DMS 273 (cell line): ENCODE results near the gene RAD51AP2.
"Not testable (repeated sequence)": the region's sequence is repeated elsewhere in the genome, so short reads cannot be mapped to it uniquely, and the experiment has no call there.

Experiments used
- DNase-seq: peaks from one replicate; lab custom pipeline; 2025; ENCODE audit not compliant: unreplicated experiment; lab: John Stamatoyannopoulos, UW

Gene RAD51AP2

DNA sequence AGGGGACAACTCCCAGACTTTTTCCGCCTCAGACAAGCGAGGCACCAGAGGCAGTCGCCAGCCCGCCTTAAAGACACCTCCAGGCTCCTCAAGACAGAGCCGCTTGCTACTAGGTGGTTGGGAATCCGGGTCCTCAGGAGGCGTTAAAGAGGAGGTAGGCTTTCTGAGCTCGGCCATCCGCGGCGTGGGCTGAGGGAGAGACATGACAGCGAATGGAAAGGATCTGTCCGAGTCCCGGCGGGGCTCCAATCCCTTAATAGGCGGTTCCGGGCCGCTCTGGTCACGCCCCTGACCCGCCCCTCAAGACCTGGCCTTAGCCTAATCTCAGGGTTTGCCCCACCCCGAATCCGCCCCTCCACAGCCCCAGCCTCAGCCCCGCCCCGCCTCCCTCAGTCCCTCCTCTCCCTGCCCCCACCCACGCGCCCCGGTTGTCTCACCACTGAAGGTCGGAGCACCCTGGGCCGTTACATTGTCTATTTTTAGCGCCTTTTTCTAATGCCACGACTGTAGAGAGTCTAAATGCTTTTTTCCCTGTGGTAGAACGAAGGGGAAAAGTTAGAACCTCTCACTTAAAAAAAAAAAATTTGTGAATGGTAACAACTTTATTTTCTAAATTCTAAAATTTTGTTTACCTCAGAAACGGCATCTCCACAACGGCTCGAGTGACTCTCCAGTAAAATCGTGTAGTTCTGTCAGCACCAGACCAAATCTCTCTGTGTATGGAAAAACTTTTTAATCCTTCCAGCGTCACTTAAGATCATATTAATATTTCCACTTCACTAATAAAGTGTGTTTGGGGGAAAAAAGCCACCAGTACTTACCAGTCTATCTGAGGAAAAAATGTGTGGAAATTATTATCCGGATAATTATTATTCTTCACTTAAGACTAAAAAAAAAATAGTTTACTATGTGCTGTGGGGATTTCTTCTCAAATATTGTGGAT, at the start of gene RAD51AP2:
RAD51AP2 (minus strand) TSS at position 229 of the 943 bp plus-strand sequence; CDS start at position 204, 25 bp downstream.
- peak; percentile 64 for DNase-seq

DNA sequence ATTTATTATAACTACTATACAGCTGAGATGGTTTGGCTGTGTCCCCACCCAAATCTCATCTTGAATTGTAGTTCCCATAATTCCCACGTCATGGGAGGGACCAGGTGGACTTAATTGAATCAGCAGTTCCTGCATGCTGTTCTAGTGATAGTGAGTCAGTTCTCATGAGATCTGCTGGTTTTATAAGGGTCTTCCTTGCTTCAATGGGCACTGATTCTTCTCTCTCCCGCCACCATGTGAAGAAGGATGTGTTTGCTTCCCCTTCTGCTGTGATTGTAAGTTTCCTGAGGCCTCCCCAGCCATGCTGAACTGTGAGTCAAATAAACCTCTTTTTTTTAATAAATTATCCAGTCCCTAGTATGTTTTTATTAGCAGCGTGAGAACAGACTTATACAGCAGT, 47.5 kb upstream of the RAD51AP2 start:
- not testable (repeated sequence) for DNase-seq

DNA sequence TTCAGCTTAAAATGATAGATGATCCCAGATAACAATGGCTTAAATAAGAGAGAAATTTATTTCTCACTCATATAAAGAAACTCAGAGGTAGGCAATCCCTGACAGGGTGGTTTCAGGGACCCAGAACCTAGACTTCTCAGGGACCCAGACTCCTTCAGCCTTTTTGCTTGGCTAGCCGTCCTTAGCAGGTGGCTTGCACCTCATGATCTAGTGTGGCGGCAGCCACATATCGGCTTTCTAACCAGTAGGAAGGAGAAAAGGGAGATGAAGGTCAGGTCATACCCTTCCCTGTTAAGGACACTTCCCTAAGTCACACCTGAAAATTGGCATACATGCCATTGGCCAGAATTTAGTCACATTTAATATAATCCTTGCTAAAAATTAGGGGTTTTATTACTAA, 40.6 kb upstream of the RAD51AP2 start:
- no peak for DNase-seq

GRCh38 chr2:17558053-17558452, 39.8 kb upstream of the RAD51AP2 start:
- DNase-seq, result no peak

DNA sequence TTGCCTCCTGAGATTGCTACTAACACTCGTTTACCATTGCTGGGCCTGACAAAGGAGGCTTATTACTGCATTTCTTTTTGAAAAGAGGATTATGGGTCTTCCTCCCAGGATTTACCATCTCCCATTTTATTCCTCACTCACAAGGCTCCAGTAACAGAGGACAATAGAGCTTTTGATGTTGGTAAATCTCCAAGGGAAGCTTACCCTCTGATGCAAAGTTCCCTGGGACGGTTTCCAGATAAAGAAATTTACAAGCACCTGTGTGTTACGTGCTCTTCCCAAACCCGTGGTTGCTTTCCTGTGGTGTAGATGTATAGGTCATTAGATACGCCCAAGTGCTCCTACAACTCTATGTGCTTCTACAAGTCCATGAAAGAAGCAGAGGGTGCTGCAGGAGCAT, 39.4 kb upstream of the RAD51AP2 start:
- no peak for DNase-seq

DNA sequence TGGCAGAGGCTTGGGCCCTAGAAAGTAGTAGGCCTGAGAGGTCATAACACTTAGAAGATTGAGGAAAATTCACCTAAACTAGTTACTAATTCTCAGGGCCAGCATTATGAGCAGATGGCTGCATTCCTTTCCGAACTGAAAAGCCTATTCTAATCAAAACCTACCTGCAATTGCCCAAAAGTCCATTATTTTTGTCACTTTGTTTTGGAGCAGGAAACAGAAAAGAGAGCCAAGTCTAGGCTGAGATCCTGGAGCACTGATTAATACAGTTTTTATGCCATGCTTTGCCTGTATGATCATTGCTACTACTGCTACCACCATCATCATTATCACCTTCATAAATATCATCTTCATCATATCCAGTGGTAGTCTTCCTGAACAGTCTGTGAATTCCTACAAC, 36.9 kb upstream of the RAD51AP2 start:
- DNase-seq, result no peak

DNA sequence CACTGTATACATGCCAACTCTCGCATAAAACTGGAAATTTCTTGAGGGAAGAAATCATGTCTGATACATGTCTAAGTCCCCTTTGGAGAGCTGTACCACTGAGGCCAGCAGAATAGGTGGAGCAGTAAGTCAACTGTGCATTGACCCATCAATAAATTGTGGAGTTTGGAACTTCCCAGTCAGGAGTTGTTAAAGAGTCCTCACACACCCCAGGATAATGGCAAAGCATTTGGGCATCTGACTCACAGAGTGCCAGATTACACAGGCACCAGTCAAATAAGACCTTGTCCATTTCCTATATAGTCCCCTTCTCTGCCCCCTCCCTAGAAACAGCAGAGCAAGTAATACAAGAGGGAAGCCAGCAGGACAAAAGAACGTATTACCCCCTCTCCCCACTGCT, 32.7 kb upstream of the RAD51AP2 start:
- DNase-seq, result no peak

- no peak for DNase-seq
These were observed 29.5 kb upstream of the RAD51AP2 start for GRCh38 chr2:17547737-17548136.

DNA sequence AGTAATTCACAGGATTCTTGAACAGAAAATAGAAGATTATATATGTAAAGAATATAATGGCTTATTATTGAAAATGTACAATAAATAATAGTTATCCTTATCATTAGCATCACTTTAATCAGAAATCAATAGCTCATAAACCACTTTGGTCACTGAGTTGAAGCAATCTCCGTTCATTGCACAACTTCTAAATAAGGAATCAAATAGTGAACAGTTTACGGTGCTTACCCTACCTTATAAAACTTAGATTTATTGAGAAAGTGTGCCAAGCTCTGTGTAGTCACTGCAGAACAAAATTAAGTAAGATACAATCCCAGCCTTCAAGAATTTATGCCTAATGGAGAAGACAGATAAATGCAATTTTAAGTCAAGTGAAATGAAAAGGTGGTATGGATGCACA, 29.0 kb upstream of the RAD51AP2 start:
- DNase-seq, result no peak

DNA sequence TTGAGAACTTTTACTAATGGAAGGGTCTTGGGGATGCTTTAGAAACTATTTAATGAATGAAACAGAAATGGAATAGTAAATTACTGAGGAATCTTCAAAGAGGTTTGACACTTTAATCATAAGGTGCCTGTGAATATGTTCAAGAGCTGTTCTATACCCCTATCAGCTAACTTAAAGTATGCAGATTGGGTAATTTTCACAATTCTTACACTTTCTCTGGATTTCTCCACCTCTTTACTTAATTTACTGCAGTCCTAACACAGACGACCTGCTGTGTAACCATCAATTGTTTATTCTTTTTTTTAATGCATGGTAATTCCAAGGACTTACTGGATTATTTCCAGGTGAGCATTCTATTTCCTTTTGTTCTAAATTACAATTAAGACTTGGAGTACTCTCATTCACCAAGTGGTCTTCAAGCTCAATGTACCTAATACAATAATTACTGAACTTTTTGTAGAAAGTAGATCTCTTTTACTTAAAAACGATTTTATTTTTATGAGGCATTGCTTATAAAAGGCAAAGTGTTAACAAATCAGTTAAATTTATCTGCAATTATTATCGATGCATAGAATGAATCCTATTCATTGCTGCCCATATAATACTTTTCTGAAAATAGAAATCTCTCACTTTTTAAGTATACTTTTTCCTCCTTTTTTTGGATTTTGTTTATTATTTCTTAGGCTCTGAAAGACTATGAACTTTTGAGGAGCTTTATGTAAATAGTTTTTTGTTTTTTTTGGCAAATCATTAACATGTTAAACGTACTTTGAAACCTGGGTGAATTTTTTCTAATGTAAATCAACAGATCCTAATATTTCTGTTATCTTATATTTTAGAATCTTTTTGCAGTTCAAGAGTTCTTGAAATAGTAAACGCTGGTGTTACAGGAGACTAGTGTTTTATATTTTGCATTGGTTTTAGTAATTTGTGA, 27.7 kb upstream of the RAD51AP2 start:
- DNase-seq, result no peak

GRCh38 chr2:17544256-17544655, 26.0 kb upstream of the RAD51AP2 start:
- DNase-seq, result no peak

- no peak for DNase-seq
These were observed 25.6 kb upstream of the RAD51AP2 start for GRCh38 chr2:17543848-17544247.

GRCh38 chr2:17543131-17543660, 25.0 kb upstream of the RAD51AP2 start:
- DNase-seq, result peak; percentile 6

DNA sequence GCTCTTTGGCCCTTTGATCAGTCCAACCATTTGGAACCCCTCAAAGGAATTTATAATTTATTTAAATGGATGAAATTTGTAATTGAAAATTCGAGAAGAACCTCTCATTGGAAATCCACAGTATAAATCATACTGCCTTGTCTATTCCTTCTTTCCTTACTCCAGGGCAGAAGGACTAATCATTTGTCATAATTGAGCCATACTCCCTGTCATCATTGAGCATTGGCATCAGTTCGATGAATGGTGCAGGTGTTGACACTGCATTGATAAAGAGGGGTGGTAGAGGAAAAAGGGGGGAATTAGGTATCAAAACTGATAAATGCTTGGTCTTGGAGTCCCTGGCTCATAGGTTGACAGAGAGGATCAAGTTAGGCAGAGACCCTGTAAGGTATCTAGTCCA, 24.2 kb upstream of the RAD51AP2 start:
- no peak for DNase-seq

GRCh38 chr2:17541531-17541950, 23.3 kb upstream of the RAD51AP2 start:
- no peak for DNase-seq

- DNase-seq, result no peak
These were observed 22.7 kb upstream of the RAD51AP2 start for GRCh38 chr2:17540813-17541530.

DNA sequence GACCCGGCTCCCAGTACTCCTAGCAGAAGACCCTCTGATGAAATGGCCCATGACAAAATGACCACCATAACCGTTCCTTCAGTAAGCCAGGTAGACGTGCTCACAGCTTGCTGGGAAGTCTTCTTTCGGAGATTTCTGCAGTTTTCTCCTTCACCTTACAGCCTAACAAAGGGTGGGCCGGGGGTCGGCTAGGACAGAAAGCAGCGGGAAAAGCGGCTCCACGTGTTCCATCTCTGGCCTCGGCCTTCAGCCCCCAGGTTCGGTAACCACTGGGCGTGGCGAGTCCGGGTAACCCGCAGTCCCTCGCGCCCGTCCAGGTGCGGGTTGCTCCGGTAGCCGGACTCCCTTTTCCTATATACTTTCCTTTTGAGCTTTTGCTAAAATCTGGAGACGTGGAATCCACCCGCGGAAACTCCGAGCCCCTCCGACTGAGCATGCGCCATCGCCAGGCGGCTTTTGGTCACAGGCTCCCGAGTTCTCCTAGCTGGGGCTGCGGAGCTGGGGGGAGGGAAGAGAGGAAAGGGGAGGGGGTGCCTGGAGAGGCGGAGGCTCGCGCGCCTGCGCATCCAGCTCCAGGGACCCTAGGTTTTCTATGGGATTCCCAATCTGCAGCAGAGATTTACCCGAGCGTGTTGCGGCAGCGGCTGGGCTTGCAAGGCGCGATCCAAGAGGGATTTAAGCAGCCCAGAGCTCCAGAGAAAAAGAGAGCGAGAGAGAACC, 22.0 kb upstream of the RAD51AP2 start, which contains the start of gene VSNL1:
VSNL1 (plus strand) TSS at position 604 of the 720 bp plus-strand sequence. CDS start 51,379 bp downstream, outside the sequence.
- peak; percentile 84 for DNase-seq

- peak; percentile 40 for DNase-seq
These were observed 21.4 kb upstream of the RAD51AP2 start for GRCh38 chr2:17539611-17540092.

DNA sequence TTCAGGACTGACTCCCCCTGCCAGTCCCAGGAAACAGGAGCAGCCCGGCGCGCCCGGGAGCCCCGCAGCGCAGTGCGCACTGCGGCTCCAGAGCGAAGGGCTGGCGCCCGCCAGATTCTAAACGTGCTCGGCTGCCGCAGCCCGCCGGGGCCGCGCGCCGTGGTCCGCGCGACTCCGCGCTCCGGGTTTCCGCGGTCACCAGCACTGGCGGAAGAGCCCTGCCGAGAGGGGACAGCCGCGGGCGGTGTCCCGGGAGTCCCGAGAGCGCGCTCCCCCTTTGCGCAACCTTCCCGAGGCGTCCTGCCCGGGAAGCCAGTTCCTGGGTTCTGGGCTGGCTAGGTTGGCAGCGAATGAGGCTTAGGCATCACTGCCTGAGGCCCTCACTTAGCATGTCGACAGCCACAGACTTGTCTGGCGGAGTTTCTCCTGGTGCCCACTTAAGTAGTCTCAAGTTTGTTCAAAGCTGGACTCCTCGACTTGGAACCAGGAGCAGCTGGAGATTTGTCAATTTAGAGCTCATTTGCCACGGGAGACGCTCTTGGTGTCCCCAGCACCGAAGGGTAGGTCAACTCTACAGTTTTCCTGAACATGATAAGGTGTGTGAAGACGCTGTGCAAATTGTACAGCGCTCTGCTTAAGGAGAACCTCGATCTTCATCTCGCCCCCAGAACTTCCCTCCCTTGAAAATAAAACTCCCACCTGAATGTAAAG, 20.8 kb upstream of the RAD51AP2 start:
- DNase-seq, result peak; percentile 80
